Epithelial cell of esophagus (primary cell): ENCODE measurements around the gene XKR7.

Source experiments
- DNase-seq: peaks from one replicate; pipeline ENCODE4 v3.0.0; 2010; ENCODE audit warnings: low read depth
- H3K4me3 ChIP-seq: 2 replicates; pipeline ENCODE4 v1.5.1; 2011; ENCODE audit warnings: mild to moderate bottlenecking, low read length, control low read depth
- CTCF ChIP-seq: IDR thresholded peaks from 2 replicates; pipeline ENCODE4 v1.5.1; 2011; ENCODE audit warnings: low read depth, mild to moderate bottlenecking, low read length, control low read depth, inconsistent platforms; ENCODE audit not compliant: insufficient read depth; ENCODE audit errors: missing control alignments

The XKR7 gene

GRCh38 chr20:31990641-31991338, 22.8 kb downstream of the XKR7 start:
- TF ChIP-seq CTCF = no peak
- DNase-seq = no peak
- H3K4me3 ChIP-seq = no peak overlapping the region

- no peak for DNase-seq
- no peak overlapping the region for H3K4me3 ChIP-seq
- no peak for TF ChIP-seq CTCF
Observed at GRCh38 chr20:31991339-31991705, 23.4 kb downstream of the XKR7 start.

GRCh38 chr20:31992086-31992485, 24.1 kb downstream of the XKR7 start:
- no peak for DNase-seq
- no peak for TF ChIP-seq CTCF

GRCh38 chr20:31996996-31997395, 29.0 kb downstream of the XKR7 start:
- DNase-seq = no peak
- H3K4me3 ChIP-seq = no peak overlapping the region
- no peak for TF ChIP-seq CTCF

More at GRCh38 chr20:31992086-31992485, 24.1 kb downstream of the XKR7 start:
- no peak overlapping the region for H3K4me3 ChIP-seq

- TF ChIP-seq CTCF = no peak
- H3K4me3 ChIP-seq = no peak overlapping the region
- DNase-seq = no peak
Observed at GRCh38 chr20:31998246-31998645, 30.3 kb downstream of the XKR7 start.

GRCh38 chr20:32003325-32003724, 35.4 kb downstream of the XKR7 start:
- H3K4me3 ChIP-seq = no peak overlapping the region
- no peak for DNase-seq
- no peak for TF ChIP-seq CTCF

- no peak overlapping the region for H3K4me3 ChIP-seq
- no peak for TF ChIP-seq CTCF
- DNase-seq = no peak
Observed at GRCh38 chr20:32004963-32005362, 37.0 kb downstream of the XKR7 start.
